22Rv1 (cell line): Measurements from ENCODE around the gene KCTD20.
A peak's percentile ranks its signal among the peaks of the same experiment; 100 is the strongest.
"Not testable (repeated sequence)": the region's sequence is repeated elsewhere in the genome, so short reads cannot be mapped to it uniquely, and the experiment has no call there.

Source experiments
- H3K27ac ChIP-seq: fragments of 450-650 bp; 2 replicates; pipeline ENCODE4 v1.5.1; 2017
- ZFX ChIP-seq: fragments of 450-650 bp; IDR thresholded peaks from 2 replicates; pipeline ENCODE4 v1.6.1; 2017; ENCODE audit warnings: antibody characterized with exemption, borderline replicate concordance
- TF ChIP-seq, protein P1 (sequence below): fragments of 450-650 bp; IDR thresholded peaks from 2 replicates; pipeline ENCODE4 v1.5.1; 2017; ENCODE audit warnings: mild to moderate bottlenecking

The KCTD20 gene

DNA sequence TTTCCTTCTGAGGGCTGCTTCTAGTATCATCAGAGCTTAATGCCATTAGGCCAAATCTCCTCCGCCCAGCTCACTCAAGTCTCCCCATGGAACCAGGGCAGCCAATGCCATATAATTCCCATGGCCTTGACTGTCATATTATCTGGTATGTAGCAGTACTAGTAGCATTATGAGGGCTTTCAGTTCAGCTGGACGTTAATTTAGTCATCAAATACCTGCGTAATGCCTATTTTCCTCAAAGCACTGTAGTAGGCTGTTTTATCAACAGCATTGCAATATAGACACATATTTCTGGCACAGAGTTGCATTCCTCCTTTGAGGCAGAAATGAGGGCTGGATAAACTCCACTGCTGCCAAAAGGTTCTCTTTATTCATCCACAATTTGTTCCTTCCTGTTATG is 1.7 kb downstream of the KCTD20 start:
- TF ChIP-seq, protein P1, sequence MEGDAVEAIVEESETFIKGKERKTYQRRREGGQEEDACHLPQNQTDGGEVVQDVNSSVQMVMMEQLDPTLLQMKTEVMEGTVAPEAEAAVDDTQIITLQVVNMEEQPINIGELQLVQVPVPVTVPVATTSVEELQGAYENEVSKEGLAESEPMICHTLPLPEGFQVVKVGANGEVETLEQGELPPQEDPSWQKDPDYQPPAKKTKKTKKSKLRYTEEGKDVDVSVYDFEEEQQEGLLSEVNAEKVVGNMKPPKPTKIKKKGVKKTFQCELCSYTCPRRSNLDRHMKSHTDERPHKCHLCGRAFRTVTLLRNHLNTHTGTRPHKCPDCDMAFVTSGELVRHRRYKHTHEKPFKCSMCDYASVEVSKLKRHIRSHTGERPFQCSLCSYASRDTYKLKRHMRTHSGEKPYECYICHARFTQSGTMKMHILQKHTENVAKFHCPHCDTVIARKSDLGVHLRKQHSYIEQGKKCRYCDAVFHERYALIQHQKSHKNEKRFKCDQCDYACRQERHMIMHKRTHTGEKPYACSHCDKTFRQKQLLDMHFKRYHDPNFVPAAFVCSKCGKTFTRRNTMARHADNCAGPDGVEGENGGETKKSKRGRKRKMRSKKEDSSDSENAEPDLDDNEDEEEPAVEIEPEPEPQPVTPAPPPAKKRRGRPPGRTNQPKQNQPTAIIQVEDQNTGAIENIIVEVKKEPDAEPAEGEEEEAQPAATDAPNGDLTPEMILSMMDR, result no peak
- TF ChIP-seq ZFX, result no peak
- peak overlapping the region; percentile 91 for H3K27ac ChIP-seq

DNA sequence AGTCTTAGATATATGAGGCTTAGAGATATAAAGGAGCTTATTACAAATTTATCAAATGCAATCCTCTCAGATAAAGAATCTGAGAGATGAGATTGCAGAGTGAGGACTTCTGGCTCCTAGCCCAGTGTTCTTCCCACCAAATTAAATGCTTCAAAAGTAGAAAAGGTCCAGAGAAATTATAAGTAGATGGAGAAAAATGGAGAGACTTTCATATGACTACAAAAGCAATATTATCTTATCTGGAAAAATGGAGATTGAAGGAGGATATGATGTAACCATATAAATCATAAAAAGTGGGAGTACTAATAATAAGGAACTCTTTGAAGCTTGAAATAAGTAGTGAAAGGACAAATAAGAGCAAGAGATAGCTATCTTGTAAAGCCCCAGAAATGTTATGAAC is 2.8 kb downstream of the KCTD20 start:
- TF ChIP-seq, protein P1, result no peak
- no peak for TF ChIP-seq ZFX
- H3K27ac ChIP-seq, result no peak overlapping the region

DNA sequence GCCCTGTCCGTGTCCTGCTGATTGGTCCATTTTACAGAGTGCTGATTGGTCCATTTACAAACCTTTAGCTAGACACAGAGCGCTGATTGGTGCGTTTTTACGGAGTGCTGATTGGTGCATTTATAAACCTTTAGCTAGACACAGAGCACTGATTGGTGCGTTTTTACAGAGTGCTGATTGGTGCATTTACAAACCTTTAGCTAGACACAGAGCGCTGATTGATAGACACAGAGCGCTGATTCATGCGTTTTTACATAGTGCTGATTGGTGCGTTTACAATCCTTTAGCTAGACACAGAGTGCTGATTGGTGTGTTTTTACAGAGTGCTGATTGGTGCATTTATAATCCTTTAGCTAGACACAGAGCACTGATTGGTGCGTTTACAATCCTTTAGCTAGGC is 6.4 kb downstream of the KCTD20 start:
- not testable (repeated sequence) for H3K27ac ChIP-seq

DNA sequence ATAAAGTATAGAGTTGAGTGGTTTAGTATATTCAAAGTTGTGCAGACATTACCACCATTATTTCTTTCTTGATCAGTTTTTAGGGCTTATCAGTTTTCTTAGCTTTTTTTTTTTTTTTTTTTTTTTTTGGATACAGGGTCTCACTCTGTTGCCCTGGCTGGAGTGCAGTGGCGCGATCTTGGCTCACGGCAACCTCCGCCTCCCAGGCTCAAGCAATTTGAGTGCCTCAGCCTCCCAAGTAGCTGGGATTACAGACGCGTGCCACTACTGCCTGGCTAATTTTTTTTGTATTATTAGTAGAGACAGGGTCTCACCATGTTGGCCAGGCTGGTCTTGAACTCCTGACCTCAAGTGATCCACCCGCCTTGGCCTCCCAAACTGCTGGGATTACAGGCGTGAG is 10.1 kb downstream of the KCTD20 start:
- not testable (repeated sequence) for H3K27ac ChIP-seq

DNA sequence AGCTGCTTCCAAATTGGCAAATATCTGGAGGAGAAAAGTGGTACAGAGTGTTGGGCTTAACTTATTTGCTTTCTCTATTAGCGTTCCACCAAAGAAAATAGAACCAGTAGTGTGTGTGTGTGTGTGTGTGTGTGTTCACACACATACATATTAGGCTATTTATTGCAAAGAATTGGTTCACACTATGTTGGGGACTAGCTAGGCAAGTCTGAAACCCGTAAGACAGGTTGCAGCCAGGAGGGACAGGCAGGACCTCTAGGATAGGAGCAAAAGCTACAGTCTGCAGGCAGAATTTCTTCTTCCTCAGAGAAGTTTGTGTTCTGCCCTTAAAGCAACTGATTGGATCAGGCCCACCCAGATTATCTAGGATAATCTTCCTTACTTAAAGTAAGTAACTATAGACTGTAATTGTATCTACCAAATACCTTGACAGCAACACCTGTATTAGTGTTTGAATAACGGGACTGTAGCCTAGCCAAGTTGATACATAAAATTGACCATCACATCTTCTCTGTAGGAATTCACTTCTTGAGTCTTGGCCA is 12.8 kb downstream of the KCTD20 start:
- H3K27ac ChIP-seq, result peak overlapping the region; percentile 58
- no peak for TF ChIP-seq ZFX
- TF ChIP-seq, protein P1, result no peak

DNA sequence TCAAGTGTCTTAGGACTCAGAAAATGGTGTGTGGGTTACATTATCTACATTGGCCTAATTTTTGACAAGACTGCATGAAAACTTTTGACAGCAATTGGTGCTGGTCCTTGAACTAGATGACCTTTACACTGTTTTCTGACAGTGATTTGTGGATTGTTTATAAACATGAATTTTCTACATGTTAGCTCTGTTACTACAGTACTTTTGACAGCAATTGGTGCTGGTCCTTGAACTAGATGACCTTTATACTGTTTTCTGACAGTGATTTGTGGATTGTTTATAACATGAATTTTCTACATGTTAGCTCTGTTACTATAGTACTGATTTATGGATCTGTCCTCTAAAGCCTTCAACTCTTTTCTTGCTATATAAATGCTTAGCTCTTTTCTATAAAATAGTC is 16.7 kb downstream of the KCTD20 start:
- no peak overlapping the region for H3K27ac ChIP-seq
- TF ChIP-seq, protein P1, result no peak
- no peak for TF ChIP-seq ZFX

DNA sequence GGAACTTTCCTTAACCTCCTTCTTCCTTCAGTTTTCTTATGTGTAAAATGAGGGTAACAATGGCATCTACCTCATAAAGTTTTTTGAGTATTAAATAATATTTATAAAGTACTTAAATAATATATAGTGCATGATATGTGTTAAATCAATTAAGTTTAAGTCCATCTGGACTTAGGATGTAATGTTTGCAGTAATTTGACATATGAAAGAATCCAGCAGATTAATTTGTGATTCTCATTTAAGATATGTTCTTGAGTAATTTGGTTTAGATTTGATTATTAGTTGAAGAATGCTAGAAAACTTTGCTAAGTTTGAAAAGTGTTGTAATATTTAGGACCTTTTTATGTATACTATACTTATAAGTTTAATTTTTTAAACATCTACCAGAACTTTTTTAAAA is 18.1 kb downstream of the KCTD20 start:
- TF ChIP-seq, protein P1, result no peak
- TF ChIP-seq ZFX, result no peak
- no peak overlapping the region for H3K27ac ChIP-seq

DNA sequence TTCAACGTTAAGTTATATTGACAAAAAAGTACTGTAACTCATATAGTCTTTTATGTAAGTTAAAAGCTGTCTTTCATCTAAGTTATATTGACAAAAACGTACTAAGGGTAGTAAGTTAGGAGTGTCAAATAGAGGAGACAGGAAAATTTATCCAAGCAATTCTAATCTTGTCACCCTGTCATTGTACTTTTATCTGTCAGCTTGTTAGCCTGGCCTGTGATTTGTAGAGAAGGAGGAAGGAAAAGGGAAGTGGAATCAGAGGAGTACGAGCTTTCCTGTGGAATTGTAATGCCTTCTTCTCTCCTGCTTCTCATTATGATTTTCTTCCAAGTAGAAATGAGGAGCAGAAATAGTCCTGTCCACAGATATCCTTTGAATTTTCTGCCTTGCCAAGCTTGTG is 18.8 kb downstream of the KCTD20 start:
- no peak overlapping the region for H3K27ac ChIP-seq
- TF ChIP-seq, protein P1, result no peak
- no peak for TF ChIP-seq ZFX
